ENCODE results near the gene GTF2F1. TPM values are rescaled to one million over a fixed set of nuclear protein-coding genes. Genes with fewer than 3 reads are reported as not detected.

GTF2F1 gene
- total and polyA plus RNA-seq, 2 donors (not counting 1 experiment from before 2014, with no cell fraction given) = 41.0 to 56.5 TPM

- 94% methylated on average over 17 of the region's 18 CpGs for WGBS (ENCODE audit: insufficient coverage)
- intact Hi-C loops (cut with micrococcal nuclease) = no loop called here
- no peak overlapping the region for H2AFZ ChIP-seq (ENCODE audit: insufficient read depth, low read depth, low read length, poor library complexity, severe bottlenecking)
- ChIA-PET CTCF (no interaction called here), POLR2A (interaction anchor here (2.9 kb wide), 1 partner anchor 34 kb away, joined by 15 read pairs; the partner anchor contains the start of gene GTF2F1)
- H3K79me2 ChIP-seq (ENCODE audit: control insufficient read depth, insufficient read depth, low read length) = peaks cover 20% of the 10 kb centered on the region
- H4K20me1 ChIP-seq (ENCODE audit: control insufficient read depth, insufficient read depth, low read length, poor library complexity, severe bottlenecking) = peaks cover 20% of the 10 kb centered on the region
- H3K9ac ChIP-seq (ENCODE audit: low read length) = no peak overlapping the region
- no peak overlapping the region for H3K4me2 ChIP-seq (replicated peaks; ENCODE audit: low read depth, low read length, poor library complexity, severe bottlenecking)
- Mint-ChIP-seq H3K4me3 (no peak overlapping the region), H3K9me3 (ENCODE audit: insufficient read depth) (no peaks in the 10 kb centered on the region), H3K4me1 (peaks cover 27% of the 10 kb centered on the region), H3K27me3 (no peaks in the 10 kb centered on the region), H3K27ac (peak overlapping the region; percentile 15)
- peaks cover 0 to 19% (median 0%) of the 10 kb centered on the region in 3 donors for H3K9me3 ChIP-seq (ENCODE audit: control extremely low read depth in 1 of 3, control insufficient read depth in 2 of 3, insufficient read depth in 1 of 3, low read length in 2 of 3)
- H3K4me1 ChIP-seq (ENCODE audit: control insufficient read depth in 2 of 2, insufficient read depth in 2 of 2, low read length in 2 of 2) = peaks cover 24 to 35% of the 10 kb centered on the region in 2 donors
- no peak for TF ChIP-seq EZH2 (IDR thresholded peaks at IDR 0.05; ENCODE audit: borderline replicate concordance, insufficient read depth, low read depth, low read length, poor library complexity, severe bottlenecking)
- peaks cover 0 to 5% of the 10 kb centered on the region in 2 experiments for H3K36me3 ChIP-seq (replicated peaks in 1 of 2; ENCODE audit: control extremely low read depth in 1 of 2, control insufficient read depth in 1 of 2, extremely low read depth in 1 of 2, insufficient read depth in 2 of 2, low read length in 1 of 2)
- H3K27ac ChIP-seq (ENCODE audit: low read length in 2 of 2) = no peak overlapping the region
- no peaks in the 10 kb centered on the region for H3K27me3 ChIP-seq (replicated peaks in 1 of 4; ENCODE audit: control extremely low read depth in 1 of 4, control insufficient read depth in 3 of 4, insufficient read depth in 4 of 4, low read length in 3 of 4)
- H3K4me3 ChIP-seq (ENCODE audit: control extremely low read depth in 1 of 5, extremely low read depth in 1 of 5, insufficient read depth in 1 of 5, low read depth in 2 of 5, low read length in 4 of 5) = no peak overlapping the region
- peak; percentile 21 for DNase-seq
- no peak for ATAC-seq (ENCODE audit: low read depth)
These were observed 34.2 kb upstream of the GTF2F1 start for GRCh38 chr19:6427131-6427530.

DNA sequence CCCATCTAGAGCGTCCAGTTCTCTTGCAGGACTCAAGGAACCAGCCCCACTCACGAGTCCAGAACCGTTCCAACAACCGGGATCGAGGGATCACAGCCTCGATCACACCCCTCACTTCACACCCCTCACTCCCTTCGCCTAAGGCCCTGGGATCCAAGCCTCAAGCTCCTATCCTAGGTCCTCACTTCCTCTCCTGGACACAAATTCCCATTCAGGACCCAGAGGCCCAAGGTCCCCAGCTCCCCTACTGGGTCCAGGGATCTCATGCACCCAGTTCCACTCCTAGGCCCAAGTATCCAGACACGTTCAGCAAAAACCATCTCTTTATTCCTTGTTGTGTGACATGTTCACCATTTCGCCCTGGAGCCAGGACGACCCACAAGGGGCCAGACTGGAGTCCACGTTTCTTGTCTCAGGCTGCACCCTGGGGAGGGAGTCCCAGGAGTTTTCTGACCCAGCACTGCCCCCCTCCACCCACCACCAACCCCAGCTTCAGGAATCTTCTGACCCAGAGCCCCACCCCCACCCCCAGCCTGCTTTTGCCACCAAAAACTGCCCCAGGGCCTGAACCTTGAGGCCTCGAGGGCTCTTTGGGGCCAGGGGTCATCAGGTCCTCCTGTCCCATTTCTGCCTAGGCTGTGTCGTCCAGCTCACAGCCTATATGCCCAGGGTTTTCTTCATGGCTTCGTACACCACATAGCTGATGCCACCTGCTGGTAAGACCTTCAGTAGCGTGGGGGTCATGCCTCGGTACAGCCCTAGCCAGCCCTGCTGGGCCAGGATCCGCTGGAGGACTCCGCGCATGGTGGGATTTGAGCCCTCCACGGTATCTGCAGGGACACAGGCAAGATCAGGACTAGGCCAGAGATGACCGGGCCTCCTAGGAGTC is 33.0 kb upstream of the GTF2F1 start:
- Histone ChIP-seq H2AFZ (ENCODE audit: insufficient read depth, low read depth, low read length, poor library complexity, severe bottlenecking) (peak overlapping the region; percentile 89), H3K27me3 (replicated peaks in 1 of 4; ENCODE audit: control extremely low read depth in 1 of 4, control insufficient read depth in 3 of 4, insufficient read depth in 4 of 4, low read length in 3 of 4) (no peaks in the 10 kb centered on the region), H3K79me2 (ENCODE audit: control insufficient read depth, insufficient read depth, low read length) (peaks cover 32% of the 10 kb centered on the region), H3K36me3 (replicated peaks in 1 of 2; ENCODE audit: control extremely low read depth in 1 of 2, control insufficient read depth in 1 of 2, extremely low read depth in 1 of 2, insufficient read depth in 2 of 2, low read length in 1 of 2) (peaks cover 0 to 15% of the 10 kb centered on the region in 2 experiments), H3K9me3 (ENCODE audit: control extremely low read depth in 1 of 3, control insufficient read depth in 2 of 3, insufficient read depth in 1 of 3, low read length in 2 of 3) (peaks cover 0 to 19% (median 0%) of the 10 kb centered on the region in 3 donors), H3K4me2 (replicated peaks; ENCODE audit: low read depth, low read length, poor library complexity, severe bottlenecking) (peak overlapping the region; percentile 74), H4K20me1 (ENCODE audit: control insufficient read depth, insufficient read depth, low read length, poor library complexity, severe bottlenecking) (peaks cover 32% of the 10 kb centered on the region), H3K27ac (ENCODE audit: low read length in 2 of 2) (peak overlapping the region; percentile 84 to 93), H3K9ac (ENCODE audit: low read length) (peak overlapping the region; percentile 58), H3K4me1 (ENCODE audit: control insufficient read depth in 2 of 2, insufficient read depth in 2 of 2, low read length in 2 of 2) (peaks cover 26 to 35% of the 10 kb centered on the region in 2 donors), H3K4me3 (ENCODE audit: control extremely low read depth in 1 of 5, extremely low read depth in 1 of 5, insufficient read depth in 1 of 5, low read depth in 2 of 5, low read length in 4 of 5) (peak overlapping the region in 4 of 5 experiments; percentile 31 to 57 (median 45))
- Mint-ChIP-seq H3K4me3 (peak overlapping the region; percentile 82), H3K27me3 (no peaks in the 10 kb centered on the region), H3K9me3 (ENCODE audit: insufficient read depth) (no peaks in the 10 kb centered on the region), H3K4me1 (peaks cover 35% of the 10 kb centered on the region), H3K27ac (peak overlapping the region; percentile 94)
- intact Hi-C loops (cut with micrococcal nuclease) = loop anchor here (1.0 to 2.0 kb wide), 7 partner anchors 33 to 315 kb away; partner anchors contain the start of genes CLPP, GTF2F1, RFX2 and TUBB4A
- ChIA-PET CTCF (interaction anchor here (1.4 to 2.0 kb wide), 2 partner anchors 79 to 438 kb away, joined by 6 read pairs; no protein-coding TSS in a partner anchor), POLR2A (interaction anchor here (0.6 to 2.9 kb wide), 5 partner anchors 33 to 346 kb away, joined by 5 to 15 read pairs (median 12); partner anchors contain the start of genes ALKBH7, CLPP and GTF2F1)
- ATAC-seq (ENCODE audit: low read depth) (no peak), DNase-seq (peak; percentile 40)
- 96% methylated on average over 20 of the region's 21 CpGs for WGBS (ENCODE audit: insufficient coverage)
- TF ChIP-seq, protein P1, sequence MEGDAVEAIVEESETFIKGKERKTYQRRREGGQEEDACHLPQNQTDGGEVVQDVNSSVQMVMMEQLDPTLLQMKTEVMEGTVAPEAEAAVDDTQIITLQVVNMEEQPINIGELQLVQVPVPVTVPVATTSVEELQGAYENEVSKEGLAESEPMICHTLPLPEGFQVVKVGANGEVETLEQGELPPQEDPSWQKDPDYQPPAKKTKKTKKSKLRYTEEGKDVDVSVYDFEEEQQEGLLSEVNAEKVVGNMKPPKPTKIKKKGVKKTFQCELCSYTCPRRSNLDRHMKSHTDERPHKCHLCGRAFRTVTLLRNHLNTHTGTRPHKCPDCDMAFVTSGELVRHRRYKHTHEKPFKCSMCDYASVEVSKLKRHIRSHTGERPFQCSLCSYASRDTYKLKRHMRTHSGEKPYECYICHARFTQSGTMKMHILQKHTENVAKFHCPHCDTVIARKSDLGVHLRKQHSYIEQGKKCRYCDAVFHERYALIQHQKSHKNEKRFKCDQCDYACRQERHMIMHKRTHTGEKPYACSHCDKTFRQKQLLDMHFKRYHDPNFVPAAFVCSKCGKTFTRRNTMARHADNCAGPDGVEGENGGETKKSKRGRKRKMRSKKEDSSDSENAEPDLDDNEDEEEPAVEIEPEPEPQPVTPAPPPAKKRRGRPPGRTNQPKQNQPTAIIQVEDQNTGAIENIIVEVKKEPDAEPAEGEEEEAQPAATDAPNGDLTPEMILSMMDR (IDR thresholded peaks at IDR 0.05) = no peak
- TF ChIP-seq EZH2 (IDR thresholded peaks at IDR 0.05; ENCODE audit: borderline replicate concordance, insufficient read depth, low read depth, low read length, poor library complexity, severe bottlenecking) = no peak
